Thyroid gland (tissue), 4 donors: Measurements from ENCODE around the gene MRPS27. TPM values are rescaled to one million over a fixed set of nuclear protein-coding genes. Genes with fewer than 3 reads are reported as not detected.

Experiments used
- DNase-seq, 2 donors: peaks; one replicate each; pipeline ENCODE4 v3.0.0-alpha.2; 2019
- H3K27ac ChIP-seq, 3 donors: fragments of 200-600 bp; sonication (generic); 1 replicate in 2 of 3; 2 replicates in 1 of 3; pipeline ENCODE4 v1.5.1; 2016 to 2019; ENCODE audit warnings: mild to moderate bottlenecking in 1 of 3, moderate library complexity in 1 of 3
- H3K27me3 ChIP-seq: fragments of 200-600 bp; sonication (generic); one replicate; pipeline ENCODE4 v1.5.1; 2019
- H3K36me3 ChIP-seq, 2 donors: fragments of 200-600 bp; sonication (generic); one replicate each; pipeline ENCODE4 v1.5.1; 2016 to 2019
- H3K4me1 ChIP-seq, 2 donors: fragments of 200-600 bp; sonication (generic); one replicate each; pipeline ENCODE4 v1.5.1; 2017 to 2019
- H3K4me3 ChIP-seq, 3 donors: fragments of 200-600 bp; sonication (generic); replicated peaks in 1 of 3; 1 replicate in 2 of 3; 2 replicates in 1 of 3; pipeline ENCODE4 v1.5.1; 2016; ENCODE audit warnings: mild to moderate bottlenecking in 1 of 3
- H3K9me3 ChIP-seq: fragments of 200-600 bp; sonication (generic); one replicate; pipeline ENCODE4 v1.5.1; 2017
- POLR2A ChIP-seq, 2 donors: fragments of 450-650 bp; IDR thresholded peaks; one replicate each; pipeline ENCODE4 v1.6.1; 2017; ENCODE audit warnings: antibody characterized with exemption in 2 of 2, mild to moderate bottlenecking in 2 of 2, moderate library complexity in 1 of 2
- WGBS, 2 donors: methylation state at CpG; one replicate each; pipeline ENCODE4 v1.1.5; 2017; 5-methylcytosine and 5-hydroxymethylcytosine counted together
- intact Hi-C: fragments of 100-400 bp; cut with DNase I; formaldehyde crosslinking; loops from one replicate; pipeline ENCODE4 v1.15.1; 2023
- total RNA-seq, 4 donors: library from RNA; depleted of rRNA; stranded (reverse); fragments of >200 nt; gene quantifications; one replicate each; pipeline ENCODE4 v1.2.3, GENCODE V29; 2016
- TF ChIP-seq, protein P1 (sequence below), 6 experiments: fragments of 200-600 bp in 3 of 6; fragments of 450-650 bp in 3 of 6; sonication (generic) in 3 of 6; IDR thresholded peaks; one replicate each; pipeline ENCODE4 v1.5.1; 2016 to 2019; ENCODE audit warnings: antibody characterized with exemption in 6 of 6, mild to moderate bottlenecking in 2 of 6, inconsistent platforms in 1 of 6, moderate library complexity in 1 of 6

Gene MRPS27
- total RNA-seq, 4 donors from 2014 or later: 71.4 to 86.1 (median 80.4) TPM

DNA sequence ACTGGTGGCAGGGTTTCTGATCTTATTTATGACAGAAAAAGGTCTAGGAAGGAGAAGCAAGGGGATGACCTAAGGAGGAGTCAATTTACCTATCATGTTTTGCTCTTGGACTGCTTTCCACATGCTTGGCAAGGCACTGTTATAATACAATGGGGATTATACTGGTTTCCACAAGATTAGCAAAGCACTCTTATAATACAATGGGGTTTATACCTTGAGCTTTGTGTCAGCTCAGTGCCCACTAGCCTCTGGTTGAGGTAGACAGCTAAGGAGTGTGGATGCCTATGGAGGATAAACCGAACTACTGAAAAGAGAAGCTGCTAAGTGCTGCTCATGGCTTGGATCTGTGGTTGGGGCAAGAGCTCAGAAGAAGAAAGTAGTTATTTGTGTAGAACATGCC lies 68.7 kb downstream of the MRPS27 start:
- TF ChIP-seq, protein P1, sequence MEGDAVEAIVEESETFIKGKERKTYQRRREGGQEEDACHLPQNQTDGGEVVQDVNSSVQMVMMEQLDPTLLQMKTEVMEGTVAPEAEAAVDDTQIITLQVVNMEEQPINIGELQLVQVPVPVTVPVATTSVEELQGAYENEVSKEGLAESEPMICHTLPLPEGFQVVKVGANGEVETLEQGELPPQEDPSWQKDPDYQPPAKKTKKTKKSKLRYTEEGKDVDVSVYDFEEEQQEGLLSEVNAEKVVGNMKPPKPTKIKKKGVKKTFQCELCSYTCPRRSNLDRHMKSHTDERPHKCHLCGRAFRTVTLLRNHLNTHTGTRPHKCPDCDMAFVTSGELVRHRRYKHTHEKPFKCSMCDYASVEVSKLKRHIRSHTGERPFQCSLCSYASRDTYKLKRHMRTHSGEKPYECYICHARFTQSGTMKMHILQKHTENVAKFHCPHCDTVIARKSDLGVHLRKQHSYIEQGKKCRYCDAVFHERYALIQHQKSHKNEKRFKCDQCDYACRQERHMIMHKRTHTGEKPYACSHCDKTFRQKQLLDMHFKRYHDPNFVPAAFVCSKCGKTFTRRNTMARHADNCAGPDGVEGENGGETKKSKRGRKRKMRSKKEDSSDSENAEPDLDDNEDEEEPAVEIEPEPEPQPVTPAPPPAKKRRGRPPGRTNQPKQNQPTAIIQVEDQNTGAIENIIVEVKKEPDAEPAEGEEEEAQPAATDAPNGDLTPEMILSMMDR (IDR thresholded peaks at IDR 0.05): no peak
- no peak for TF ChIP-seq POLR2A (IDR thresholded peaks at IDR 0.05)
- intact Hi-C loops: no loop called here
- H3K9me3 ChIP-seq: no peaks in the 10 kb centered on the region
- no peaks in the 10 kb centered on the region for H3K27me3 ChIP-seq
- DNase-seq: no peak
- H3K27ac ChIP-seq: no peak overlapping the region
- H3K4me1 ChIP-seq: peaks cover 32 to 39% of the 10 kb centered on the region in 2 donors
- H3K4me3 ChIP-seq: no peak overlapping the region
- 79 to 100% methylated on average over 1 of the region's 1 CpG for WGBS, 2 donors
- no peaks in the 10 kb centered on the region for H3K36me3 ChIP-seq

DNA sequence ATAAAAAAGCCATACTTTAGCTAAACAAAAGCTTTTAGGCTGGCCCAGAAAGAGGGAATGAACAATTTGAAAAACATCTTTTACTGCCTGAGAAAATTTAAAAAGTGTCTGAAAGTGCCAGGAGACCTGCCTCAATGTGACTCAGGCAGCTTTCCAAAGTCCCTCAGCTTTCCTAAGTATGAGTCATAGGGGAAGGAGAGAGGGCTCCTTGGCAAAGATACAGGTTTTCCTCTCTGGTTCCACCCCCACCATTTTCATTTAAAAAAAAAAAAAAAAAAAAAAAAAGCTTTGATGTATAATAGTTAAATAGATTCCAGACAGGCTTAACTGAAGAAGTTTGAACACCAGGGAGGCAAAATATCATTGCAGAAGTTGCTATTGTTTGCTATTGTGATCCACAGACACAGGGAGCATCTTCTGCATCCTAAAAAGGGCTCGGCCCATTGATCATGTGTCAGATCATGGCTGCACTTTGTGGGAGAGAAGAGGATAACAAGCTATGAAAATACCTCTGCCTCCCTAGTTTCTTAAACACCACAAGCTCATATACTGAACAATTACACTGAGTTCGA lies 71.5 kb downstream of the MRPS27 start:
- Histone ChIP-seq H3K9me3 (no peaks in the 10 kb centered on the region), H3K36me3 (no peaks in the 10 kb centered on the region), H3K4me3 (no peak overlapping the region), H3K27ac (peak overlapping the region; percentile 50 to 90 (median 72)), H3K4me1 (peaks cover 44 to 63% of the 10 kb centered on the region in 2 donors), H3K27me3 (no peaks in the 10 kb centered on the region)
- TF ChIP-seq POLR2A (IDR thresholded peaks at IDR 0.05): no peak
- 65 to 72% methylated on average over 2 of the region's 2 CpGs for WGBS, 2 donors
- DNase-seq: peak; percentile 72
- intact Hi-C loops: no loop called here

DNA sequence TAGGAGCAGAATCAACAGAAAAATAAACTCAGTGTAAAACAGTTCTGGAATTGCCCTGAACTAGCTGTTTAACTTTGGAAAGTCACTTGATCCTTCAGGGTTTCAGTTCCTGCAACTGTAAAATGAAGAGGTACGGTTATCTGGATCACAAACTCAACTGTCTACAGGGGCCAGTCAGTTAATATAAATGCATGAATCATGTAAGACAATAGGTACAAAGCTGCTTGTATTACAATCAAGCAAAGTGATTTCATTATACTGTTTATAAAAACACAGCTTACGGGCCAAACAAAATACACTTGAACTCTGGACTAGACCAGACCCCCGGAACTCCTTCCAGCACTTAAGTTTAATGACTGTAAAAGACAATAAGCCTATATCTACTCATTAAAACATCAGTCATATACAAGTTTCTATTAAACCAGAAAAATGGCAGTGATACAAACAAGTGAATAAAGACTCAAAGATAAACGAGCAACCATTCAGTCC lies 73.0 kb downstream of the MRPS27 start:
- Histone ChIP-seq H3K4me3 (no peak overlapping the region), H3K27me3 (no peaks in the 10 kb centered on the region), H3K27ac (peak overlapping the region; percentile 28 to 90 (median 72)), H3K4me1 (peaks cover 37 to 62% of the 10 kb centered on the region in 2 donors), H3K9me3 (no peaks in the 10 kb centered on the region), H3K36me3 (no peaks in the 10 kb centered on the region)
- intact Hi-C loops: no loop called here
- TF ChIP-seq, protein P1 (IDR thresholded peaks at IDR 0.05): no peak
- TF ChIP-seq POLR2A (IDR thresholded peaks at IDR 0.05): peak in 1 of 2 donors; percentile 20
- DNase-seq: no peak
- WGBS, 2 donors: 30 to 39% methylated on average over 4 of the region's 4 CpGs

DNA sequence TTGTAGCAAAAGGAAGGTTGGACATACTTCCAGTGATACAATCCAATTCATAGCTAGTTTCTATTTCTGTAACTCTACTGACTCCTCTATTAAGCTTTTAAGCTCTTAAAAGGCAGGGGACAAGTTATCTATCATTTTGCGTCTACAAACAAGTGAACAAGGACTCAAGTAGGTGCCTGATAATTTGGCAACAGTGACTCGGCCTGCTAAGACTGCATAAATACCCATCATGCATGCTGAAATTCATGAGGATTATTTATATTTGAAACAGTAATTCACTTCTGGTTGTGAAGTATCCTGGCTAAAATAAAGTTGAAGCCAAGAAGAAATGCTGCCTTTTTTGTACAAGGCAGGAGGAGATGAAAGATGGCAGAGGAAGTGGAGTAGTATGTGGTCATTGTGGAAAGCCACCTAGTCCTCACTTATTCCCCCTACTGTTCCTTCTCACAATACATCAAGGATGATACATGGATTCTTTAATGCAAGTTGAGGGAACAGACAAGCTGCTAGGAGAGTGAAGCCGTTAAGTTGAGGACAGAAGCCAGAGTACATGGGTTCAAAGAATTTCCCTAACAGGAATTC lies 74.0 kb downstream of the MRPS27 start:
- no peaks in the 10 kb centered on the region for H3K27me3 ChIP-seq
- intact Hi-C loops: no loop called here
- no peaks in the 10 kb centered on the region for H3K9me3 ChIP-seq
- DNase-seq: no peak
- H3K4me1 ChIP-seq: peaks cover 37 to 62% of the 10 kb centered on the region in 2 donors
- whole genome bisulfite sequencing, 2 donors: 50 to 52% methylated on average over 3 of the region's 3 CpGs
- TF ChIP-seq POLR2A (IDR thresholded peaks at IDR 0.05): no peak
- TF ChIP-seq, protein P1 (IDR thresholded peaks at IDR 0.05): peak in 1 of 6 experiments; percentile 25
- H3K27ac ChIP-seq: peak overlapping the region; percentile 28 to 90 (median 72)
- H3K4me3 ChIP-seq: no peak overlapping the region
- no peaks in the 10 kb centered on the region for H3K36me3 ChIP-seq

DNA sequence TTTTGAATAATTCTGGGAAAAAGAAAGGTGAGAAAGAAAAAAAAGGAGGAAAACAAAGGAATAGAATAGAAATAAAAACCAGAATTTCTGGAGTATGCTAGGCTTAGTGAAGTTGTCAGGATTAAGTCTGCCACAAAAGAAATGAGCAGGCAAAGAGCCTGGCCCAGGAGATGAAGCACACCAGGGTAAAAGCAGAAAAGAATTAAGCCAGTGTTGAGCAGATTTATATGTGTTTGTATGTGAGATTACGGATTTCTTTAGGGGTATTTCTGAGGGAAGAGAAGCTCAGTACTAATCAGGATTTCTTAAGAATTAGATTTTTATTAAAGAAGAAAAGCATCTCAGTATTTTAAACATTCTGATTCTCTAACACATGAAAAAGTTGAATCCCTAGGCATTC lies 74.5 kb downstream of the MRPS27 start:
- no peak overlapping the region for H3K4me3 ChIP-seq
- intact Hi-C loops: no loop called here
- H3K27ac ChIP-seq: peak overlapping the region; percentile 28 to 90 (median 72)
- TF ChIP-seq, protein P1 (IDR thresholded peaks at IDR 0.05): no peak
- TF ChIP-seq POLR2A (IDR thresholded peaks at IDR 0.05): no peak
- H3K27me3 ChIP-seq: no peaks in the 10 kb centered on the region
- DNase-seq: no peak
- peaks cover 37 to 62% of the 10 kb centered on the region in 2 donors for H3K4me1 ChIP-seq
- WGBS, 2 donors: 90 to 92% methylated on average over 1 of the region's 1 CpG
- no peaks in the 10 kb centered on the region for H3K36me3 ChIP-seq
- no peaks in the 10 kb centered on the region for H3K9me3 ChIP-seq
